HG03159 (cell line): ENCODE measurements around the gene BDH1.
"Not testable (repeated sequence)": the region's sequence is repeated elsewhere in the genome, so short reads cannot be mapped to it uniquely, and the experiment has no call there.

Experiments
- ATAC-seq: cut with Tn5 transposase; IDR thresholded peaks from one replicate; pipeline ENCODE4 v1.9.1; 2021; ENCODE audit warnings: mild to moderate bottlenecking, moderate library complexity; ENCODE audit not compliant: unreplicated experiment

BDH1 gene

DNA sequence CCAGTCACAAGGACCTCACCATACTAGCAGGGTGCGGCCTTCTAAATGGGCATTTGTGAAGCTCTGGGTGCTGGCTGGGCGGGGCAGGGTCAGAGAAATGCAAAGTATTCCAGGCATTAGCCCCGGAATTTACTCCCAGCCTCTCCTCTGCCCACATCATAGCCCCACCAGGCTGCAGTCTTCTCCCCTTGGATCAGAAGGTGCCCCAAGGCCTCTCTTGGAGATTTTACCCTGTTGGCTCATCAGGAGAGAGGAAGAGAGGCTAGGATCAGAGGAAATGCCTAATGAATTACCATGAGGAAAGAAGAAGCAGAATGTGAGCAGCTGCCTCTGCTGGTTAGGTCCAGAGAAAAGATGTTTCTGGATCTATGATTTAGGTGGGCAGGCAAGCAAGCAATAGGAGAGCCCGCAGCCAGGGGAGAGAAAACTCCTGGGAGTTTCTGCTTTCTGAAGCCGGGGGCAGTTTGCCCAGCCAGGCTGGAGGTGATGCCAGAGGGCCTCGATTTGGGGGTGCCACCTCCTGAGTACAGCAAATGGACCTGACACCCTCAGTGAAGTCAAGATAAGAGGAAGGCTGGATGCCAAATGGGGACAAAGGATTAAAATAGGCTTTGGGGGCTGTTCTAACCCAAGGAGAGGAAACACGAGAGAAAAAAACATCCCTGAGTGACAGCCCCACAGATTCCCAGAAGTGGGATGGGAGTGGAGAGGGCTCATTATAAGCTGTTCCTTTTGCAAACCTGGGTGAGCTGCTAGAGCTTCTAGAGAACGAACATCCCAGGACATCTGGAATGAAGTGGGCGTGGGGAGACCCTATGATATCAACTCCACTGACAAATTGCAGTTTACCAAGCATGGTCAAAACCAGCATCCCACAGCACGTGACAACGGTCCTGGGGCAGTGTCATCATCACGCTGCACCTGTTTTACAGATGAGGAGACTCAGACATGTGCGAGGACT lies 65.4 kb downstream of the BDH1 start:
- ATAC-seq: no peak

DNA sequence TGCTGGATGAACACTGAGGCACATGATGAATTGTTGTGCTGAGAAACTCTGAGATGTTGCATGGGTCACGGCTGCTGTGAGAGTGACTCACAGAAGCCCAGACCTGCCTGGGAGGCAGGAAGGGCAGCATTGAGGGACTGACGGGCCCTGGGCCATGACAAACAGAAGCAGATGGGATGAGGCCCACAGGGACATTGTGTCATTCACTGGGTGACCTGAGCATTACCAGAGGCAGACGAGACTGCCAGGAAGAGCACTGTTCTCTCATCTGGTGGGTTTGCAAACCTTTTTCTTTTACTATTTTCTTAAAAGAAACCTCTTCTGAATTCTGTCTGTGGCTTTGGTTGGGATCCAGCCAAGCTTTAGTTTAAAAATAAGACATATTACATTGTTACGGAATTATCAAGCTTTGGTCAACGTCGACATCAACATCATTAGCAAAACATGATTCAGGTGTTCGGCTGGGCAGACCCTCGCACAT lies 67.8 kb downstream of the BDH1 start:
- no peak for ATAC-seq

DNA sequence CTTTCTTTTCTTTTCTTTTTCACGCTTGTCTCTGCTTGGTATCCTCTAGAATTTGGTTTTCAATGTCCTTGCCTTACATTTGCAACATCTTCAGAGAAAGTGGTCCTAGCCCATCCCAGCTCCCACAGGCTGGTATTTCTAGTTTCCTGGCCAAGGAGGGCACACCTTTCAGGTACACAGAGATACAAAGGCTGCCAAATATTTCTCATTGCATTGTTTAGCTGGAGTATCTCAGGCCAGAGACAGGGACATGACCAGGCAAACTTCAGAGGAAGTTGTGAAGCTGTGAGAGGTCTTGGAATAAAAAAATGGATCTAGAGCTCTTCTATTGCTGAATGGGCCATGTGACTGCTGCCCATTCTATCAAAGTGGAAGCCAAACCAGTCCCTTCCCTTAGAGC lies 68.9 kb downstream of the BDH1 start:
- no peak for ATAC-seq

DNA sequence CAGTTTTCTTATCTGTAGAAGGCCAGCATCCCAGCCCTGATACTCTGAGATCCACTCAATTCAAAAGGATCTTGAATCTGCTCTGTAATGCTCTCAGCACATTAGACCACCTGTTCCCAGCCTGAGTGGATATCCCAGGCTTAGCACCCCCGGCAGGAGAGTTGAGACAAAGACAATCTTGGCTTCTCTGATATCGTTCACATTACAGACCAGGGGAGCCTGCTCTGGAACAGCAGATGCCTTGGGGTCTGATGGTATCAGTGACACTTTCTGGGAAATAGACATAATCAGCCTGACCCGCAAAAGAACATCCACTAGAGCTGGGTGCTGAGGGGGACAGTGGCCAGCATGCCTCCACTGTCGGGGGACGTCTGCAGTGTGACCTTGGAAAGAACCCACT lies 70.6 kb downstream of the BDH1 start:
- no peak for ATAC-seq

DNA sequence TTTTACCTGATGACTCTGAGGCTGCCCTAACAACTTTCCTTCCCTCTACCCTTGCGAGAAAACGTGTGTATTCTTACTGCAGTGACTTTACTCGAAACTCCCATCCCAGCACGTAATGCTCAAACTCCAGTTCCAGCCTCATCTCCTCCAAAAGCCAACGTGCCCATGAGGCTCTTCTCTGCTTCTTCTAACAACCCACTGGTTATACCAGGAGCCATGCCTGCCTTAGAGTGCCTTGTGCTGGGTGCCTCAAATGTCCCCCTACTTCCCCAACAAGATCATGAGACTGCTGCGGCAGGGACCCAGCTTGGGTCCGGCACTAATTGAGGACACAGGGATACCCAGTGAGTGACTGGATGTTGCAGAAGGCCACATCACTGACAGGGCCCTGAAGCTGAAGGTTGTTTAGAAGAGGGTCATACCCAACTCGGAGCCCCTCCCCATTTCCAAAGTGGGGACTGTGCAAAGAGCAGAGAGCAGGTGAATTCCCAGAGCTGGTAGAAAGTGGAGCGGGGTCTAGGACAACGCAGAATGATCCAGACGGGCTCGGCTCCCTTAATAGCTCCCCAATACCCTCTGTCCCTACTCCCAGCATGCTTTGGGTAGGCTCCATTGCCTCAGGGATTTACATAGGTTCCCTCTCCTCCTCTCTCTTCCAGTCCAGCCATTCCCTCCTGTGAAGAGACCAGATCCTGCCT lies 71.4 kb downstream of the BDH1 start:
- ATAC-seq: no peak

DNA sequence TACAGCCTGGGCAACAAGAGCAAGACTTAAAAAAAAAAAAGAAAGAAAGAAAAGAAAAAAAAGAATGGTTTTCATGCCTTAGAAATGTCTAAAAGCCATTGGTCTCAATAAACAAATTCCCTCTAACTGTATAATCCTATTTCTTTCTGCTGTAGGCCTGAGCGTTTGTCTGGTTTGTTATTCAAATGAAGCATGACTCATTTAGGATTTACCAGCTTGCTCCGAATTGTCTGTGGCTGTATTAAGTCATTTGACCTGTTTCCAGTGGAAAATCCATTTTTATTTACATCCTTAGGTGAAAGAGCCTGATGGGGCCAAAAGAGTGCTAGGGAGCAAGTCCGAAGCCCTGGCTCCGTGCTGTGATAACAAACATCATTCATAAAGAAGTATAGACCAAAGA lies 73.8 kb downstream of the BDH1 start:
- ATAC-seq: no peak

DNA sequence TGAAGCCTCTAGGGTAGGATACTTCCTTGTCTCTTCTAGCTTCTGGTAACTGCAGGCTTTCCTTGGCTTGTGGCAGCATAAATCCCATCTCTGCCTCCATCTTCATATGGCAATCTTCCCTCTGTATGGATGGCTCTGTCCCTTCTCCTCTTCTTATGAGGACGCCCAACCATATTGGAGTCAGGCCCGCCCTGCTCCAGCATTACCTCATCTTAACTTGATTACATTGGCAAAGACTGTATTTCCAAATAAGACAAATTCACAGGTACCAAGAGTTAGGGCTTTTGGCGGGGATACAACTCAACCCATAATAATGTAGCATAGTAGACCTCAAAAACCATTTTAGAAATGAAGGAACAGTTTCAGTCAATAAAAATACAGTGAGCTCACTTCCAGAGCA lies 75.4 kb downstream of the BDH1 start:
- ATAC-seq: no peak

DNA sequence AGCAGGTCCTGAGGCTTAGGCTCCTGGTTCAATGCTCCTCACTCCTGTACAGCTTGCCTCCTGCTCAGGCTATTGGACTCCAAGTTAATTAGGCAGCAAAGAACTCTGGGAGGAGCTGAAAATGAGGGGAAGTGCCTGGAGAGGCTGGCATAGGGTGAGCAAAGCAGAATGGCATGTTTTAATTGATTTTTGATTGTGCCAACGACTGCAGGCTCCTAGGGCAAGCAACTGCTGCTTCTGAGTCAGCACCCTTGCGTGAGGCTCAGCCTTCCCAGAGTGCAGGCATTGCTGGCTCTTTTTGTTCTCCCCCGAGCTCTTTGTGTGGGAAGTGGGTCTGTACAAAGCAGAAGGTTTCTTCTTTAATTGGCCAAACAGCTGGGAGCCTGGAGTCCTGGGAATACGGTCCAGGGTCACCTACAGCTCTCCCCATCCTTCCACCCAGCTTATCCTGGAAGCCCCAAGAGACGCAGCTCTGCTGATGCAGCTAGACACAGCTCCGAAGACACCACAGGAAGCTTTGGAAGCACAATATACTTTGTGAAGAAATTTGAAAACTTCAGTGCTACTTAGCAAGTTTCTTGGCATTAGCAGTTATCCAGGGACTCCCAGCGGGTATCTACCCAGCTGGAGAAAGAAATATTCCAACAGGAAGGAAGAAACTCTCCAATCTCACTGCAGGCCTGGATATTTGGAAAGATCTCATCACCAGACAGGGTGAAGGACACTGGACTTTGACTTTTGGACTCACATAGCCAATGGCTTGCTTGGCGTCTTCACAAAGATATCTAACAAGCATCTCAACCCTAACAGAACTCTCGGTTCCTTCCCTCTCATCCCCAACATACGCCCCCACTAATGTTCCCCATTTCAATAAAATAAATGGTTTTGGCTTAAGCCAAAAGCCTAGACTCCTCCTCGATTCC lies 76.8 kb downstream of the BDH1 start:
- ATAC-seq: no peak

DNA sequence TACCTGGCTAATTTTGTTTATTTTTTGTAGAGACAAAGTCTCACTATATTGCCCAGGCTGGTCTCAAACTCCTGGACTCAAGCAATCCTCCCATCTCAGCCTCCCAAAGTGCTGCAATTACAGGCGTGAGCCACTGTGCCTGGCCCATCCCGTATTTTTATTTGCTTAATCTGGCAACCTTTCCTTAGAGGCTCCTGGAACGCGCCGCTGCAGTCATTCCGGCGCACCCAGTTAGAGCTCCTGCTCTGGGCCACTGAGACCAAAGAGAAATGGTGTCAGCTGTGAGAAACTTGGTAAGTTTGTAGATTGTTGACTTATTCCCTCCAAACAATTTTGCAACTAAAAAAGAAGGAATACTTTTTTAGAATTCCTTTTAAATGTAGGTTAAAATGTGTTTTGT lies 78.0 kb downstream of the BDH1 start:
- ATAC-seq: not testable (repeated sequence)

DNA sequence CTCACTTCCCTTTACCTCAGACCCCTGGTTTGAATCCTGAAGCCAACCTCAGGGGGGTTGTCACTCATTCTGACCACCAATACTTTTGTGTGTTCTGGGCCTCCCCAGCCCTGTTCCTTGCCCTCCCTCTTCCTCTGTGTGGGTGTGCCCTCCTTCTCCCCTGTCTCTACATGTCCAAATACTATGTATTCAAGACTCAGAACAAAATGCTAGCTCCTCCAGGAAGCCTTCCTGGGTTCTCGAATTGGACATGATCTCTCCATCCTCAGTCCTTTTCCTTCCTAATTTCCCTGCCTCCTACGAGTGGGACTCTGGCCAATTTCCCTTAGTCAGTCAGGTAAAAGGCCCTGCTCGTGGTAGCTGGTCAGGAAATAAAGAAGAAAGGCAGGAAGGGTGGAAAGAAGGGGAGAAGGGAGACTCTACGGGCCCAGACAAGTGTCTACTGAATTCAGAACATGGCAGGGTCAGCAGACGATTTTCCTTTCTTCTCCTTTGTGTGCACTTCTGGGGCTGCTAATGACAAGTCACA lies 79.7 kb downstream of the BDH1 start:
- ATAC-seq: no peak

DNA sequence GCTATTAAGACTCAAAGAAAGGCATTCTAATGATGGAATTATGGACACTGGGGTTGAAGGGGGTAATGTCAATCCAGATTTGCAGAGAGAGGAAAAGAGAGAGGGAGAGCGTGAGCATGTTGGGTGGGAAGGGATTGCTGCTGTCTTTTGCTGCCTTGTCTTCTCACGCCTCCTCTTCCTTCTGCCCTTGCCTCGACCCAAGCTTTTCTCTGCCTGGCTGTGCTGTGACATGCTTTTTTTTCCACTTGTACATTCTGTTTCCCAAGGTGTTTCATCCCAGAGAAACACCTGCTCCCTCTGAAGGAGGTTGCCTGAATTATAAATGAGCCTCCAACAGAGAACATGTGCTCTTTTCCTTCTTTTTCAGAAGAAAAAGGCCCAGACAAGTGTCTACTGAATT lies 80.3 kb downstream of the BDH1 start:
- ATAC-seq: no peak

DNA sequence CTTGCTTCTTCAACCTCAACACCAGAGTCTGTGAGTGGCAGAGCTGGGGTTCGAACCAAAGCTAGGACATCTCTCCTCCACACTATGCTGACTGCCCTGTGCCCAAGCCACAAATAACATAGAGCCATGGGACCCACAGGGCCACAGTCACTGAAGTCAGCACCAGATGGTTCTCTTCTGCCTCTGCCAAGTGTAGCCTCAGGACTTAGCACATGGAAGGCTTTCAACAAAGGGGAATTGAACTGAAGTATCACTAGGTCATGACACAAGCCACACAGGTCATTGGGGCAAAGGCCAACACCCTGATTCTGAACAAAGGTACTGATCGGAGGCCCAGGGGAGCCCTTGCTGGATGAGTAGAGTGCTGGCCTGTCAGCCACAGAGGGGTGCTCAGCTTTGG lies 83.6 kb downstream of the BDH1 start:
- ATAC-seq: no peak

DNA sequence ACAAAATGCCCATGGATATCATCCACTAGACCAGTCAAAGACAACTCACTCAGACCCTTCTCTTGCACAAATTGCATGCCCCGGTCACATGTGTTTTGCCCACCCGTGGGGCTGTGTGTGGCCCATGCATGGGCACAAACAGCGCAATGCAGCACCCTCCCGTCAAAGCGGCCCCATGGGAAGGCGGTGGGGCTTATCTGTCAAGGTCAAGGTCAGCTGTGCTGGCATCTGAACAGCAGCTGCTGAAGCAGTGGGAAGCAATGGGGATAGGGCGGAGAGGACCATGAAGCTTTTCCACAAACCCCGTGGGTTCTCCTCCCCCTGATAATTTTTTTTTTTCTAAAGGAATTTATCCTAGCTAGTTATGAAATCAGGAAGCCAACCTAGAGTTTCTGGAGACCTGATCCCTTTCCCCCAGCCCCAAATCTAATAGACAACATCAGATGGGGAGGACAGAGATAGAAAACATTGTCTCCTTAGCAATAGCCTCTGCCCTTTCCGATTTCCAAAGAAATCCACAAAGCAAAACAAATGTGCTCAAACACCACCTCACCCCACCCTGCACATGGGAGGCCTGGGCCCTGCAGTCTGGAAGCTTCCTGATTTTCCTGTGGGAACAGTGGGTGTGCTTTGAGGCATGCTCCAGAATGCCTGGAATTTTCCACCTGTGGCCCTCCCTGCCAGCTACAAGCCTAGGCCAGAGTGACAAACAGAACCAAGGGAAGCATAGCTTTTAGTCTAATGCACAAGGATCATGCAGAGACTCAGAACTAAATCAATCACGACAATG lies 84.4 kb downstream of the BDH1 start:
- ATAC-seq: no peak

DNA sequence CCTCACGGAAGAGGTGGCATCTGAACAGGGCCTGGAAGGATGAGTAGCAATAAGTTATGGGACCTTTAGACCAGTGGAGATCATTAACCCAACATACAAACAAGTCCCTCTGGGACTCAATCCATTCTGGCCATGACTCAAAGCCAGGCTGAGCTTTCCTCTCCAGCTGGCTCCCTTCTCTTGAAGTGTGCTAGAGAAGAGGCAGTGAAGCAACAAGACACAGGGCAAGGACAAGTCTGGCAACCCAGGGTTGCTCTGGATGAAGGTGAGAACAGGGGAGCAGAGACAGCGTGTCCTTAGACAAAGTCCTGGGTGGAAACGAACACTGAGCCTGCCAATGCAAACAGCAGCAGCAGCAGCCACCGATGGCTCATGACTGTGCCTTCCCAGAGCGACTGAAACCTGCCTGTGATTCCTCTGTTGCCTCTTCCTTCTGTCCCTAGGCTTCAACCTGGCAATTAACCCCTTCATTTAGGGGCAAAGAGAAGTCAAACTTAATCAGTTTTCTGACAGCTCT lies 86.8 kb downstream of the BDH1 start:
- no peak for ATAC-seq

DNA sequence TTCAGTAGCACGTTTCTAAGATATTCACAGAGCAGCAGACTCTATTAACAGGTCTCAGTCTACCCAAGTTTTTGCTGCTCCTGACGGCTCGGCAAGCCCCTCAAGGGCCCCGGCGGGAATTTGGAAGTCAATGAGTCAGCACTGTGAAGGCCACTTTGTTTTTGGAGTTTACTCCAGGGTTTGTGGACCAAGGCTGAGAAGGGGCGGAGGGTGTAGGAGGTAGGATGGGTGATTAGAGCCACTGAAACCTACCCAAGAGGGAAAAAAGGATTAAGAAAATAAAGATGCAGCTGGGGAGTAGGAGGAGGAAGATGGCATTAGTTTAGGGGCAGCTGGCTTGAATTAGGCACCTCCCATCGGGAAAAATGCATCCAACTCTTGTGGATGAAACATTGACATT lies 87.6 kb downstream of the BDH1 start:
- no peak for ATAC-seq

DNA sequence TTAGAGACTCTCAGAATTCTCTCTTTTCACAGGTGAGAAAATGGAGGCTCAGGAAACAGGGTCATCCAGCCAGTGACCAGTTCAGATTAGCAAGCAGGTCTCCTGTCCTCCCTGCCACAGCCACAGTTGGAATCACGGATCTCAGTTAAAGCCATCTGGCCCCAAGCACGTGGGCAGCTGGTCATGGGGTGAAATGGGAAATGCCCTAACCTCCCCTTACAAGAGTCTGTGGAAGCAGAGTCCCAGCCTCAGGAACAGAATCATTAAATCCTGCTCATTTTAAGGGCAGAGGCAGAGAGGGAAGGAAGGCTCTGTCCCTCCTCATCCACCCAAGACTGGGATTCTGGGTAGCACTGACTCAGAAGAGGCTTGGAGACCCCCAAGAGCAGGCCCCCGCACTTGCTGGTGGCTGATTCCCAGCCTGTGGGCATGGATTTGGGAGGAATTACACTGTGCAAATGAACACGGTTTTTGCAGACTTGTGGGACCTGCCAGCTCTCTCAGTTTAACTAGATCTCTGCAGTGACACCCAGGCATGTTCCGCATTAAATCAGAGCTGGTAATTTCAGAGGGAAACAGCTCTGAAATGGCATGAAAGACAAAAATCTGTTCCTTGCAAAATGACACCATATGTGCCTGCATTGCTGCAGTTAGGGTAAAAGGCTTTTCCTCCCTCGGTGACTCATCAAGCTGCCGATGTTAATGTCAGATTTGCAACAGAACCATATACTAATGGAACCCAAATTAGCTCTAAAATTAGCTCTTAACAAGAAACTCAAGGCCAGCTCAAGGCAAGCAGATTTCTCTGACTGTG lies 89.0 kb downstream of the BDH1 start:
- no peak for ATAC-seq

DNA sequence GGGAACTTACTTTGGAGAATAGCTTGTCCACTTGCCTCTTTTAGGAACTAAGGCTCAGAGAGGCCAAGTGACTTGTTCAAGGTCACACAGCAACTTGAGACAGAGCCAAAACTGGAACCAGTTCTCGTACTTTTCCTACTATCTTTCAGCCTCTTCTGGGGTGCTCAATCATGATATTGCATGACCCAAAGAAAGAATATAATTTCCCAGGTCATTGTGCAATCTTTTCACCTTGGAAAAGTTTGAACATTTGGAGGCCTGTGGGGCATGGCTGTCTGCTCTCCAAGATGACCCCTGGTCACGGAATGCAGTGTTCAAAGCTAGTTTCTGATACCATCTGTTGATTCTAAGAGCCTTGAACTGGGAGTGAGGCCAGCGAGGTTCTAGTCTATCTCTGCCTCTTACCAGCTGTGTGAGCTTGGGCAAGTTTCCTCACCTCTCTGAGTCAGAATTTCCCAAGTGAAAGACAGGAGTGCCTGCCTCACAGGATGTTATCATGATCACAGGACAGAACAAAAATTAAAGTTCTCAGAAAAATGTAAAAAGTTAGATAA lies 89.7 kb downstream of the BDH1 start:
- ATAC-seq: no peak

DNA sequence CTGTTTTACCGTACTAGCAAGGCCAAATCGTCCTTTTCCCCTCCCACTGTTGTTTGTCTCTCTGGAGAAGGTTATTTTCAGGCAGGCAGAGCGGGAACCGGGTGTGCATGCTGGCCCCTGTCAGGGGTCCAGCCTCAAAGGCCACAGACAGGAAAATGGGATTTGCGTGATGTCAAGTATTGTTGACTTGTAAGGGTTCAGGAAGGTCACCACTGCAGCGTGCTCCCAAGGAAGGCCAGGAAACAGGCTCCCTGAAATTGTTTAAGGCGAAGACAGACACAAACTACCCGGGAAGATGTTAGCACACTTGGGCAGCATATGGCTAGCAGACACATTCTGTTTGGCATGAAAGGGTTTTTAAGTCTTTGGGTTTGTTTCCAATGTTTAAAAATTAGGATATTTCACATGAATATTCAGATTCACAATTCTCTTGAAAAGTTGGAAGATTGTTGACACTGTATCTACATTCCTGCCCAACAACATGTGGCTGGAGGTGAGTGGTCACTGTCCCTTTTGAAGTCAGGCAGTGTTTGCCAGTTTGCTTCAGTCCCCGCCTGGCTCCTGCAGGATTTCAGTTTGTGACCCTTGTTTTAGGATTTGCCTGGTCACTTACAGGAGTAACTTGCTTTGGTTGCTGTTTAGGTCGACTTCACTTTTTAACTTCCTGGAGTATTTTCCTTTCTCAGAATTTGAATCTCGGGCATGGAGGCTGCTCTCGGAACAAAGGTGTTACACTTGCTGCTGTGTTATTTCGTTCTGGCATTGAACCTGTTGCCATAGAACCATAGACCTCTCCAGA lies 90.4 kb downstream of the BDH1 start:
- ATAC-seq: no peak
